HG03342 (cell line): ENCODE measurements around the gene ERC1.

Experiments used
- ATAC-seq: cut with Tn5 transposase; IDR thresholded peaks from one replicate; pipeline ENCODE4 v1.9.1; 2021; ENCODE audit warnings: mild to moderate bottlenecking, moderate library complexity; ENCODE audit not compliant: unreplicated experiment

ERC1 gene

DNA sequence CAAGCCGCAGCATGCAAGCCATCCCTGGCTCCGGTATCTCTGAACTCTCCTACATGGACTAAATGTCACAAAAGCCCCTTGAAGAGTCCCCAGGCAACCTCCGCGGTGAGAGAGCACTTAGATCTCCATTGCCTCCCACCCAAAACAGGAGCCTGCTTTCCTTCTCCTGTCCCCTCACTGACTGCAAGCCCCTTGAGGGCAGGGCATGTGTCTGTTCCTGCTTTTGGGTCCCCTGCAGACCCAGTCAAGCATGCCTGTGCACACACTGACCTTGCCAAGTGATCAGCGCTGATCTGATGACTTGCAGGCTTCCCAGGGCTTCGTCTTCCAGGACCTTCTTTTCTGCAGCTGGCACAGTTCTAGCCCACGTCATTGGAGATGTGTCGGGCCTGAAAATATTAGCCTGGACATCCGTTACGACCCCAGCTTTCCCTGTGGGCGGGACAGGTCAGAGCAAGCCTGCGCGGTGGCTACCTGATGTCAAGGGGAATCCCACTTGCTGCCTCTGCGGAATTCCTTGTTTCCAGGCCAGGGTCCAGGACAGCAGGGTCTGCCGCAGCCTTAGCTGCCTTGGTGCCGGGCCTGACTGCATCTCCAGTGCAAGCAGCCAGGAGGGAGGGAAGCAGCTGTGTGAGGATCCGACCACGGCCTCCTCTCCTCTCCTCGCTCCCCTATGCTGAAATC lies 510.8 kb downstream of the ERC1 start:
- no peak for ATAC-seq

DNA sequence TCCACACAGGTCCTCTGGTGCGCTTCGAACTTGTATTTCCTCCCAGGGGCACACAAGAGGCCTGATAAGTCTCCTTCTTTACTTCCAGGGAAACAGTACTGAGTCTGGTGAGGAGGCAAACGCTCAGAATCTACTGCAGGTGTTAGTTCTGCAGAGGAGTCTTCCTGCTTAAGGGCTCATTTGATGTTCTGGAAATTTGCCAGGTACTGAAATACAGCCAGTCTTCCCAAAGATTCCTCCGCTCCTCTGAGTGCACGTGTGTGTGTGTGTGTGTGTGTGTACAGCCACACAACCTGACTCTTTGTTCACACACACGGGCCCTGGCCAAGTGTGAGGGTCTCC lies 511.3 kb downstream of the ERC1 start:
- no peak for ATAC-seq

DNA sequence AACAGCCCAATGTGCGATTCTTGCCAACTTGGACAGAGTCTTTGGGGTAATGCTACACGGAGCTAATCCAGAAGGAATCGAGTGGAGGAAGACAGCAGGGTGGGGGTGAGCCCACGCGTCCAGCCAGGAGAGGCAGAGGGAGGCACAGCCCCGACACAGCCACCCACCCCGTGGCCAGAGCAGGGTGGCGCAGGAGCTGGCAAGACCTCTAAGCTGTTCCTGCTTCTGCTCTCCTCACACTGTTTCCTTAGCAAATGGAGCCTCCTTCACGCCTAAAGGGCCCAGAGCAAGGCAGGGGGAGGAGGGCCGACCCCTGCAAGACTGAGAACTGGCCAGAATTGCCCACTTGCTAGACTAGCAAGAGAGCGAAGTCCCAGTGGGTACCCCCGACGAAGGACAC lies 511.8 kb downstream of the ERC1 start:
- ATAC-seq: no peak

DNA sequence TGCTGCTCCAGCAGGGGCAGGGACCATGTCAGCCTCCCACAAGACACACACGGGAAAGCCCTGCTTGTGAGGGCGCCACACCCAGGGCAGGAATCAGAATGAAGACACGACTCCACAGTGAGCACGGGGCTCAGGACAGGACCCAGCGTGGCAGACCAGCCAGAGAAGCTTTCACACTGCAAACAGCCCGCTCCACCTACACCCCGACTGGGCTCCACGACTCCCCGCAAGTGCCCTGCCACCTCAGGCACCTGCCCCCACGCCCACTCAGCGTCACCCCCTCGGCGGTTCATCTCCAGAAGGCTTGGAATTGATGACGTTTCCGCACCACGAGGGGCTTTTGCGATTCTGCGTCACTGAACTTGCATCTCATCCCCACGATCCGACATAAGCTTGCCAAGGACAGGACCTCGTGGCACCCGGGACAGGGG lies 512.3 kb downstream of the ERC1 start:
- no peak for ATAC-seq

DNA sequence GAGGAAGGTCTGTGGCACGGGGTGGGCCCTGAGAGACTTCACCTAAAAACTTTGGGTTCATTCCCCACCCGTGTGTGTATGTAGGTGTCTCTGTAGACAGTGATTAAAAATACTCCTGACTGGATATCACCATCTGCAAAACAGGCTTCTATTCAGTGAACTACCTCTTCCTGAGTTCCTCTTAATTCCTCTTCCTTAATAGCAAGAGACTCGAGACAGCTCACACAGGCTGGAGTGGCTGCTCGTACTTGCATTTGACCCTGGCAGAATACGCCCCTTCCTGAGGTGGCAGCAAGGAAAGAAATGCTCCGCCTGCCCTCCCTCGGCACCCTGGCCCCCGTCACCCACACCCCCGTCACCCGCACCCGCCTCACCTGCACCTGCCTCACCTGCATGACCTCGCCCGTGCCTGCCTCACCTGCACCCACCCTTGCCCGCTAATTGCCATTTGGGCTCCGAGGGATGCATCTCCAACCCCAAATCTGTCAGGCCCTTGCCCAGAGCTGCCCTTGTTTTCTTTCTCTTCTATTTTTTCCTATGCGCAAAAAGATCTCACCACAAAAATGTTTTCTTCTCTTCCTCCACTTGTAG lies 513.4 kb downstream of the ERC1 start:
- no peak for ATAC-seq

DNA sequence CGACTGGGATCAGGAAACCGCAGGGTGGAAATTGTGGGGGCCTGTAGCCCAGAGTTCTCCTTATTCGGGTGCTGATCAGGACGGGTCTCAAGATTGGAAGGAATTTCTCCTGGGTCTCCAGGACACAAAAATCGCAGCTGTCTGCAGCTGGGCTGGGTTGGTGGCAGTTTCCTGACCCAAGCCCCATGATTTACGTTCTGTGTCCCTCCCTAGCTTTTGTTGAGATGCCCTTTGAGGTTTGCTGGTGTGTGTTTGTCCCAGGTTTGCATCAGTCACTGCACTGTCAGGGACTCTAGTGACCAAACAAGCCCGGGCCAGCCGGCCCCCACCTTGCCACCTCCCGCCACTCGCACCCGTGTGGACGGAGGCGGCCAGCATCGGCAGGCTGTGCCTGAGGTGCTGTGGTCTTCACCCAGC lies 513.9 kb downstream of the ERC1 start:
- no peak for ATAC-seq

DNA sequence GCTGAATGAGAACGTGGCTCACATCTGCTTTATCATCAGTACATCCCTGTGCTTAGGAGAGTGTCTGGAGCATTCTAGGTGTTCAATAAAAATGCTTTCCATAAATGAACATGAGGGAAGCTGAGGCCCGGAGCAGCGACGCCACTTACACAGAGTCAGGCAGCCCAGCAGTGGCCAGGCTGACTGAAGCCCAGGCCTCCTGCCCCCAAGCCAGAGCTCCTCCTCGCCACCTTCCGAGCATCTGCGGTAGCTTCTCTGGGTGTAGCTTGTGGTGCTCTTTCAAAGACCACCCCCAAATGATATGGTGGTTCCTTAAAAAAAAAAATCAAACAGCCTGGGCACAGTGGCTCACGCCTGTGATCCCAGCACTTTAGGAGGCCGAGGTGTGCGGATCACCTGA lies 514.6 kb downstream of the ERC1 start:
- ATAC-seq: no peak

DNA sequence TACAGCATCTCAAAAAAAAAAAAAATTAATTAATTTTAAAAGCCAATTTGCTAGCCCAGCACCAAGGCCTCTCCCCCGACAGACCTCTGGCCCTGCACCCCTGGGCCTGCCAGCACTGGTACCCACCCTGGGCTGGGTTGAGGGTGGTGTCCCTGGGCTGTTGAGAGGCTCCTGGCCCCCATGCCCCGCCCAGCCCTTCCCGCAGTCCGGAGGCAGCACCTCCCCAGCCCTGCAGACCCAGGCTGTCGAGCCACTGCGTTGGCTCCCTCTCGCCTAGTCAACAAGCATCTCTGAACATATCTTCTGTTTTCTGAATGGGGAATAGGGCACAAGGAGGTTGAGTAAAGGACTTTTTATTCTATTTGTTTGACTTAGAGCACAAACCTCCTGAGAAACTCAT lies 516.3 kb downstream of the ERC1 start:
- no peak for ATAC-seq

DNA sequence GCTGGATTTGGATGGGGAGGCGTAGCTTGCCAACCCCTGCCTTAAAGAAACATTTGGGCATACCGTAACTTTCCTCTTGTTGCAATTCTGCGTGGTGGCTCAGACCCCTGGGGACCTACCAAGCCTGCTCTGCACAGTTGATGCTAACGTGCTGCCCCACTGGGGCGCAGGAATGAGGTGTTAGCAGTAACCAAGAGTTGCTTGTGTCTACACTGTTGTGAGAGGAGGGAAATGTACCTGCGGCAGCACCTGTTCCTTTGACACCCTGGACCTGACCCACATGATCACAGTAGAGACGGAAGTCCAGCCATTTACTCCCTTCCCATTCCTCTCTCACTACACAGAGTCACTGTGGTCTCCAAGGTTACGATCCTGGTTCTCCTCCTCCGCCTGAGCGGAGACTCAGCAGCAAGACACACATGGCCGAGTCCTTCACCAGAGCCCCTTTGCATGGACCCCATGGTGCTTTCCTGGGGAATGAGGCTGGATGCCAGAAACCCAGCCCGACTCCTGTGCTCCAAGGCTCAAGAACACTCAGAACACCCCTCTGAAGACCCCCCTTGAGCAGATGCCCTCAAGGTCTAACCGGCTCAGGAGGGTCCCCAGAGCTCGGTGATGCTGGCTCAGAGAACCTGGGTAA lies 518.5 kb downstream of the ERC1 start:
- ATAC-seq: no peak

DNA sequence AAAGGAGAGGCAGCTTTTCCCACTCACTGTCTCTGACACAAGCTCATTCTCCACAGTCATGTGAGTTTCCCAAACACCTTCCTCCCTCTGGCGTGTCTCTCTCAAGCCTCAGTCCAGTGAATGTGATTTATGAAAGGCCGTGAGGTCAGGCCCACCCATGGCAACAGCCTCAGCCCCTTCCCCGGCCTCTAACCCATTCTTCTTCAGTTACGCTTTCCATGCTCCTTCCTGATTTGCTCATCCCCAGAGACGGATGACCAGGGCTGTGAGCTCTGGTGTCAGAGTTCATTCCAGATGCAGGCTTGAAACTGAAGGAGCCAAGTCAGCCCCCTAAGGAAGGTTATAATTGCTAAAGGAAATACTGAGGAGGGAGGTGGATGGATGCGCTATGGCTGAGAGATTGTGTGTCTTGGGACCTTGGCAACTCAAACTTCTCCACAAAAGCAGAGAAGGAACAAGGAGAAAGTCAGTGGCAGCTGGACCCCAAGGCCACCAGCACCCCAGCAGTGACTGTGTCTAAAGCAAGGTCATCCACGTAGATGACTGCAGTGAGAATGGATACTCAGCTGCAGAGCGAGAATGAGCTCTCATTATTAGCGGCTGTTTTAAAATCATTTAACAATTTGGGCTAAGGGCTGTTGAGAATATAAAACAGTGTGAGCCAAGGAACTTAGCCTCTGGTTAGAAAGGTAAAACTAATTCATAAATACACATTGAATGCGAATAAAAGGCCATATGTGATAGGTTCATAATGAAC lies 519.2 kb downstream of the ERC1 start:
- no peak for ATAC-seq

DNA sequence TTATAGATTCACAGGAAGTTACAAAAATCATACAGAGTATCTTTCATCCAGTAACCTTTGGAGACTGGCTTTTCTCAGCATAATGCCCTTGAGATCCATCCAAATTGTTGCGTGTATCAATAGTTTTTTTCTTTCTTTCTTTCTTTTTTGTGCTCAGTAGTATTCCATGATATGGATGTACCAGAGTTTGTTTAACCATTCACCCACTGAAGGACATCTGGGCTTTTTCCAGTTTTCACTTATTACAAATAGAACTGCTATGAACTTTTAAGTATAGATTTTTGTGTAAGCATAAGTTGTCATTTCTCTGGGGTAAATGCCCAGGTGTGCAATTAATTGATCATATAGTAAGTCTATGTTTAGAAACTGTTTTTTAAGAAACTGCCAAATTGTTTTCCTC lies 524.0 kb downstream of the ERC1 start:
- no peak for ATAC-seq

DNA sequence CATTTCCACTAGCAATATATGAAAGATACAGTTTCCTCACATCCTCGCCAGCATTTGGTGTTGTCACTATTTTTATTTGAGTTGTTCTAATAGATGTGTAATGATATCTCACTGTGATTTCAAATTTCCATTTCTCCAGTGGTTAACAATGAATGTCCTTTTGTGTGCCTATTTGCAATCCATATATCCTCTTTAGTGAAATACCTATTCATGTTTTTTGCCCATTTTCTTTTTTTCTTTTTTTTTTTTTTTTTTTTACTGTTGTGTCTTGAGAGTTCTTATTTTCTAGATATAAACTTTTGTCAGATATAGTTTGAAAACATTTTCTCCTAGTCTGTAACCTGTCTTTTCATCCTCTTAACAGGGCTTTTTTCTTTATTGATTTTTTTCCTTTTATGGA lies 524.4 kb downstream of the ERC1 start:
- ATAC-seq: no peak

DNA sequence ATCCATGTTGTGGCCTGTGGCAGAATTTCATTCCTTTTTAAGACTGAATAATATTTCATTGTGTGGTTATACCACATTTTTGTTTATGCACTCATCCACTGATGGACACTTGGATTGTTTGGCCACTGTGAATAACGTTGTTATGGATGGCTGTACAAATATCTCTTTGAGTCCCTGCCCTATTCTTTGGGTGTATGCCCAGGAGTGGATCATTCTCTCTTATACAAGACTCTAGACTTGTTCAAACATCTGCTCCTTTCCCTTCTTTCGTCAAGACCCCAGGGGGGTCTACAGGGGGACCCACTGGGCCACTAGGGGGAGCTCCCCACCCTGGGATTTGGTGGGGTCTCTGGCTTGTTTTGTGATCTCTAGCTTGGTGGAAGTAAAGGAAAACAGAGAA lies 526.0 kb downstream of the ERC1 start:
- no peak for ATAC-seq

DNA sequence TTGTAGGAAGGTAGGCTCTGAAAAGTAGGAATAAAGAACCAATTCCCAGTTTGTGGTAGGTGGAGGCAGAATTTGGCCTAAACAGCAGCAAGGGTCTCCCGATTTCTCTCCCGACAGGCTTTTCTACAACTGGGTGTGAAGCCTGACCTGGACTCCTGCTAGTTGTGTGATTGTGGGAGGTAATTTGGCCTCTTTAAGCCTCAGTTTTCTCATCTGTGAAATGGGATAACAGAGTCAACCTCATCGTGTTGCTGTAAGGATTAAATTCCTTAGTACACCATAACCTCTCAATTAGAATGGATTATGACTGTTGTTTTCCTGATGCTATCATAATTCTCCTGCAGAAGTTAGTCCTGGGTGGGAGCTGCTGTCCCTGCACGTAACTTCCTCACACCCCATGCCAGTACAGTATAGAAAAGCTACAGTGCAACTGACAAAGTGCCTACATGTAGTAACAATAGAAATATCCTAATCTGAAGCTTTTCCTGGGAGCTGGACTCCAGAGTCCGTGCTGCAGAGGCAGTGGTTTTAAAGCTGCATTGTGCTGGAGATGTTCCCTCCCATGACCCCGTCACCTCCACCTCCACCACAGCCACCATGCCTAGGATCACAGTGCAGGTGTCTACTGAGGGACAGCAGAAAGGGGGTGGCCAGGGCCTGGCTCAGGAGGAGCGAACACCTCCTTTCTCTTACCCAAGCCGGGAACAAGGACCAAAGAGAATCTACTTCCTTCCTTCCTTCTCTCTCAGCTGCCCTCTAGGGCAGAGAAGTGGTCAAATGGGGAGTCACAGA lies 526.9 kb downstream of the ERC1 start:
- ATAC-seq: no peak

DNA sequence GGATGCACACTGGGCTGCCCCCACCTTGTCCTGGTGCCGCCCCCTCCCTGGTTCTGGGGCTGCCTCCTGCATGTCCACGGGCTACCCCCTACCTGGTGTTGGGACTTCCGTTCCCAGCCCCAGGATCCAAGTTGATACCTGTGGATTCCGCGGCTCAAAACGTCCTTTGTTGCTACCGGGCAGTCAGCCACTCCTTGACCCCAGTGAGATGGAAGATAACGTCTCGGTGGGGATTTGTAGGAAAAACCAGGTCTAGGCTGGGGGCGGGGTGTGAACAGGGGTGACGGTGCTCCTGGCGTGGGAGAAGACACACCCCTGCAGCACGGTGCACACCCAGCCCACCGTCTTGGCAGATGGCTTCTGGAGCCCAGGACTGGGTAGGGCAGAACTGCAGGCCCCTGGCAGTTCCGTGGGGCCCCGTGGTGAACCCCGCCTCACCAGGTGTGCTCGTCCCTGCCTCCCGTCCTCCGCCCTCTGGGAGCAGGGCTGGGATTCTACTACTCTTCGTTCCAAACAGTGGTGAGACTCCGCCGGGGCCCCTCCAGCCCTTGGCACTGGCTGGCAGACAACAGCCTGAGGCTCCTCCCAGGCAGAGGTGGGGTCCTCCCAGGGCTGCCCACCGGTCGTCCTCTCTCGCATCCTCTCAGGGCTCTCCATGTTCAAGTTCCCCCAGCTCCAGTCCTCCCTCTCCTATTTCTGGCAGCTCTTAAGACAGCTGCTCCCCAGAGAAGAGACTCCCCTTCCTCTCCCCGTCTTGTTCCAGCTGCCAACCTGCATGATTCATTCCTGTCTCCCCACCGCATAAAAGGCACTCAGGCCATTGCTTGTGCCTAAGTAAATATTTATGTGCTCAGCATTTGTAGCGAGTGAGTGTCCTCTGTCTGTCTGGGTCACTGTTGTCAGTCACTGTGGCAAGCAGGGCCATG lies 527.8 kb downstream of the ERC1 start:
- ATAC-seq: no peak

DNA sequence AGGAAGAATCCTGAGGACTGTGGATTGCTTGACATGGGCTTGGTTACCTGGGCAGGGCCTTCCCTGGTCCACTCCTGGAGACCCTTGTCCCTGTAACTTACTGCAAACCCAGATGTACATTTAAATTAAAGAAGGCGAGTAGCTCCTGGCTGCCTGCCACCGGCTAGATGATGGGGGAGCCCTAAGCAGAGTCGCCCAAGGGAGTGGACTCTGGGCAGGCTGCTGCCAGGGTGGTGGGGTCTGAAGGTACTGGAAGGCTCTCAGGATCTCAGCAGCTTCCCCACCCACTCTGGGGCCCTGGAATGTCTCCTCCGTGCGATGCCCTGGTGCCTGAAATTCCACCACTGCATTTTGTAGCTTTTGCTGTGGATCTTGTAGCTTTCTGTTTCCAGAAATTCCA lies 528.6 kb downstream of the ERC1 start:
- no peak for ATAC-seq

DNA sequence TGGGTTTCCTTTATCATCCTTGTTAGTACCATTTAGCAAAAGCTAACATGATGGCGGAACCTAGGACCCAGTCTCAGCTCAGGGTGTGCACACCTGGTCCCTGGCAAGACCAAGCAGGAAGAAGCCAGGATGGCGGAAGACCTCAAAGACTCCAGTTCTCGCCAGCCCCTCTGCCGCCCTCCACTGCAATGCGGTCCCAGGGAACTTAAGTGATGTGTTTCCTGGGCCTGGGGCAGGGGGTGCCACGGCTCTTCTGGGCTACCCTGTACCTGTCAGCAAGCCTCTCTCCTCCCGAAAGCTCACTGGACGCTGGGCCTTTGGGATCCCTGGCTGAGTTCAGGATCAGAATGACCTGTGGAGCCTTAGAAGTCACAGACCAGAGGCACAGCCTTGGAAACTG lies 532.0 kb downstream of the ERC1 start:
- ATAC-seq: no peak

DNA sequence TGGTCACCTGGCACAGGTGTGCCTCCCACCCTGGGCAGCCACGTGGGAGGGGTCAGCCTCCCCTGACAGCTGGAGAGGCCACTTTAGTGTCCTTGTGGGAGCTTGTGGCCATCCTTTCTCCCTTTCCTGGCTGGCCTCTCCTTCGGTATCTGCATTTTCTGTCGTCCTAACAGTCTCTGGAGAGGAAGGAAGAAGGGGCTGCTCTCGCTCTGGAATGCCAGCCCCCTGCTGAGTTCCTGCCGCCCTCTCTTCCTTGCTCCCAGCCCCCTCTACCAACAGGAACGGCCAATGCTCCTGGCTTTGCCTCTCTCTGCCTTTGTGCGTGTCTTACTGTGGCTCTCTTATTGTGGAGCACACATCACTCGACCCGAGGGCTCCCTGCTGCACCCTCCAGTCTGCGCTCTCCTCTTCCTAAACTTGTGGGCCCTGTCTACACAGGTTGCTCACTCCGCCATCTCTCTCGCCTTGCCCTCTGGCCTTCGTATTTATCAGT lies 532.6 kb downstream of the ERC1 start:
- no peak for ATAC-seq

DNA sequence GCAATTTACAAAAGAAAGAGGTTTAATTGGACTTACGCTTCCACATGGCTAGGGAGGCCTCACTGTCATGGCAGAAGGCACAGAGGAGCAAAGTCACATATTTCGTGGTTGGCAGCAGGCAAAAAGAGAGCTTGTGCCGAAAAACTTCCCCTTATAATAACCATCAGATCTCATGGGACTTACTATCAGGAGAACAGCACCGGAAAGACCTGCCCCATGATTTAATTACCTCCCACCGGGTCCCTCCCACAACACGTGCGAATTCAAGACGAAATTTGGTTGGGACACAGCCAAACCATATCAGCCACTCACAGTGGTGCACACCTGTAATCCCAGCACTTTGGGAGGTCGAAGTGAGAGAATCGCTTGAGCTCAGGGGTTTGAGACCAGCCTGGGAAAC lies 534.8 kb downstream of the ERC1 start:
- ATAC-seq: no peak

DNA sequence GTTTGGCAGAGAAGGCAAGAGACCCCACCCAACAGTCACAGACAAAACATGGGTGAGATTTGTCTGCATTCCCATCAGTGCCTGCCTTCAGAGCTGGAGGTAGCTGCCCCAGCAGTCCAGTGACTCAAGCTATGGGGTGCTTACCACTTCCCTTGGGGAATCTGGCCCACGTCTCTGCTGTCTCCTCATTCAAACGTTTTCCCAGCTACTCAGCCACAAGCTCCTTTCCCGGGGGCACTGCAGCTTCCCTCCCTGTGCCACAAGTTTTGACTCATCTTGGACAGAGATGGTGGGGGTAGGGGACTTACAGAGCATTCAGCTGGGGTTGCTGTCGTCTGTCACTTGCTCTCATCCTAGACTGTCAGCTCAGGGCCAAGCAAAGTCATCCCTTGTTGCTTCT lies 536.8 kb downstream of the ERC1 start:
- ATAC-seq: no peak
